Liver (tissue), 3 donors: ENCODE measurements around the gene FSD1L.

Experiments
- EGR1 ChIP-seq, 2 donors: IDR thresholded peaks; 2 replicates each; pipeline ENCODE4 v1.6.1; 2016 to 2018; ENCODE audit warnings: antibody characterized with exemption in 2 of 2, low read depth in 2 of 2
- FOXA1 ChIP-seq: IDR thresholded peaks from 2 replicates; pipeline ENCODE4 v1.6.1; 2016; ENCODE audit warnings: antibody characterized with exemption
- GABPA ChIP-seq, 2 donors: IDR thresholded peaks in 1 of 2; conservative IDR thresholded peaks in 1 of 2; 2 replicates each; pipeline ENCODE4 v1.6.1; 2016; ENCODE audit warnings: antibody characterized with exemption in 2 of 2, mild to moderate bottlenecking in 1 of 2, moderate library complexity in 1 of 2
- HNF4A ChIP-seq, 2 donors: conservative IDR thresholded peaks; 2 replicates each; pipeline ENCODE4 v1.6.1; 2016; ENCODE audit warnings: antibody characterized with exemption in 2 of 2, mild to moderate bottlenecking in 2 of 2
- JUND ChIP-seq, 2 donors: IDR thresholded peaks; 2 replicates each; pipeline ENCODE4 v1.6.1; 2016; ENCODE audit warnings: antibody characterized with exemption in 2 of 2
- RAD21 ChIP-seq, 2 donors: IDR thresholded peaks; 2 replicates each; pipeline ENCODE4 v1.6.1; 2016; ENCODE audit warnings: antibody characterized with exemption in 2 of 2, mild to moderate bottlenecking in 2 of 2
- RXRA ChIP-seq, 2 donors: IDR thresholded peaks; 2 replicates each; pipeline ENCODE4 v1.6.1; 2017 to 2018; ENCODE audit warnings: antibody characterized with exemption in 2 of 2, mild to moderate bottlenecking in 1 of 2
- SP1 ChIP-seq: IDR thresholded peaks from 2 replicates; pipeline ENCODE4 v1.6.1; 2018; ENCODE audit warnings: antibody characterized with exemption, mild to moderate bottlenecking
- TAF1 ChIP-seq: conservative IDR thresholded peaks from 2 replicates; pipeline ENCODE4 v1.6.1; 2016; ENCODE audit warnings: antibody characterized with exemption, mild to moderate bottlenecking
- YY1 ChIP-seq: IDR thresholded peaks from 2 replicates; pipeline ENCODE4 v1.6.1; 2016; ENCODE audit warnings: antibody characterized with exemption, mild to moderate bottlenecking
- TF ChIP-seq, protein P1 (sequence below): fragments of 150-350 bp; IDR thresholded peaks from 2 replicates; pipeline ENCODE4 v1.5.1; 2017; ENCODE audit warnings: improper control_type of control experiment, low read depth, low read length; ENCODE audit not compliant: missing input control
- TF ChIP-seq, protein P2 (sequence below): IDR thresholded peaks from 2 replicates; pipeline ENCODE4 v1.6.1; 2016; ENCODE audit warnings: antibody characterized with exemption
- TF ChIP-seq, protein P3 (sequence below): IDR thresholded peaks from 2 replicates; pipeline ENCODE4 v1.6.1; 2016; ENCODE audit warnings: antibody characterized with exemption, mild to moderate bottlenecking
- TF ChIP-seq, protein P4 (sequence below): IDR thresholded peaks from 2 replicates; pipeline ENCODE4 v1.6.1; 2016; ENCODE audit warnings: antibody characterized with exemption
- donor health status: healthy.
- donor health status: healthy.

DNA sequence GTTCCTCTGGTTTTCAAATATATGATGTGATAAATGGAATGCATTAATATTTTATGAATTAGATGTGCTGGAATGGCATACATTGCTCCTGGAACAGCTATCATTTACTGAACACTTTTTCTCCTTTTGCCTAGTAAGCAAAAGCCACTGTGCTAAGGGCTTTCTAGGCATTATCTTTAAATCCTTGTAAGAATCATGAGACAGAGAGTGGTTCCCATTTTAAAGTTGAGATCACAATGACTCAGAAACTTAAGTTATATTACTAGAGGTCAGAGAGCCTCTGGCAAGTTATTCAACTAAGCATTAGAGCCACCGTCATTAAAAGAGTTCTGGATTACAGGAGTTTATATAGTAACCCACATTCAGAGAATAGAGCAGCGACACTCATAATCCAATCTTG, 26.7 kb upstream of the FSD1L start:
- TF ChIP-seq, protein P1, sequence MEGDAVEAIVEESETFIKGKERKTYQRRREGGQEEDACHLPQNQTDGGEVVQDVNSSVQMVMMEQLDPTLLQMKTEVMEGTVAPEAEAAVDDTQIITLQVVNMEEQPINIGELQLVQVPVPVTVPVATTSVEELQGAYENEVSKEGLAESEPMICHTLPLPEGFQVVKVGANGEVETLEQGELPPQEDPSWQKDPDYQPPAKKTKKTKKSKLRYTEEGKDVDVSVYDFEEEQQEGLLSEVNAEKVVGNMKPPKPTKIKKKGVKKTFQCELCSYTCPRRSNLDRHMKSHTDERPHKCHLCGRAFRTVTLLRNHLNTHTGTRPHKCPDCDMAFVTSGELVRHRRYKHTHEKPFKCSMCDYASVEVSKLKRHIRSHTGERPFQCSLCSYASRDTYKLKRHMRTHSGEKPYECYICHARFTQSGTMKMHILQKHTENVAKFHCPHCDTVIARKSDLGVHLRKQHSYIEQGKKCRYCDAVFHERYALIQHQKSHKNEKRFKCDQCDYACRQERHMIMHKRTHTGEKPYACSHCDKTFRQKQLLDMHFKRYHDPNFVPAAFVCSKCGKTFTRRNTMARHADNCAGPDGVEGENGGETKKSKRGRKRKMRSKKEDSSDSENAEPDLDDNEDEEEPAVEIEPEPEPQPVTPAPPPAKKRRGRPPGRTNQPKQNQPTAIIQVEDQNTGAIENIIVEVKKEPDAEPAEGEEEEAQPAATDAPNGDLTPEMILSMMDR = no peak
- TF ChIP-seq, protein P2, sequence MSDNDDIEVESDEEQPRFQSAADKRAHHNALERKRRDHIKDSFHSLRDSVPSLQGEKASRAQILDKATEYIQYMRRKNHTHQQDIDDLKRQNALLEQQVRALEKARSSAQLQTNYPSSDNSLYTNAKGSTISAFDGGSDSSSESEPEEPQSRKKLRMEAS = no peak
- TF ChIP-seq TAF1 = no peak
- no peak for TF ChIP-seq JUND (IDR thresholded peaks at IDR 0.05)
- TF ChIP-seq, protein P3, sequence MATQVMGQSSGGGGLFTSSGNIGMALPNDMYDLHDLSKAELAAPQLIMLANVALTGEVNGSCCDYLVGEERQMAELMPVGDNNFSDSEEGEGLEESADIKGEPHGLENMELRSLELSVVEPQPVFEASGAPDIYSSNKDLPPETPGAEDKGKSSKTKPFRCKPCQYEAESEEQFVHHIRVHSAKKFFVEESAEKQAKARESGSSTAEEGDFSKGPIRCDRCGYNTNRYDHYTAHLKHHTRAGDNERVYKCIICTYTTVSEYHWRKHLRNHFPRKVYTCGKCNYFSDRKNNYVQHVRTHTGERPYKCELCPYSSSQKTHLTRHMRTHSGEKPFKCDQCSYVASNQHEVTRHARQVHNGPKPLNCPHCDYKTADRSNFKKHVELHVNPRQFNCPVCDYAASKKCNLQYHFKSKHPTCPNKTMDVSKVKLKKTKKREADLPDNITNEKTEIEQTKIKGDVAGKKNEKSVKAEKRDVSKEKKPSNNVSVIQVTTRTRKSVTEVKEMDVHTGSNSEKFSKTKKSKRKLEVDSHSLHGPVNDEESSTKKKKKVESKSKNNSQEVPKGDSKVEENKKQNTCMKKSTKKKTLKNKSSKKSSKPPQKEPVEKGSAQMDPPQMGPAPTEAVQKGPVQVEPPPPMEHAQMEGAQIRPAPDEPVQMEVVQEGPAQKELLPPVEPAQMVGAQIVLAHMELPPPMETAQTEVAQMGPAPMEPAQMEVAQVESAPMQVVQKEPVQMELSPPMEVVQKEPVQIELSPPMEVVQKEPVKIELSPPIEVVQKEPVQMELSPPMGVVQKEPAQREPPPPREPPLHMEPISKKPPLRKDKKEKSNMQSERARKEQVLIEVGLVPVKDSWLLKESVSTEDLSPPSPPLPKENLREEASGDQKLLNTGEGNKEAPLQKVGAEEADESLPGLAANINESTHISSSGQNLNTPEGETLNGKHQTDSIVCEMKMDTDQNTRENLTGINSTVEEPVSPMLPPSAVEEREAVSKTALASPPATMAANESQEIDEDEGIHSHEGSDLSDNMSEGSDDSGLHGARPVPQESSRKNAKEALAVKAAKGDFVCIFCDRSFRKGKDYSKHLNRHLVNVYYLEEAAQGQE = no peak
- TF ChIP-seq EGR1 (IDR thresholded peaks at IDR 0.05; ENCODE audit: low read depth in 2 of 2) = no peak
- no peak for TF ChIP-seq RAD21 (IDR thresholded peaks at IDR 0.05)
- TF ChIP-seq GABPA (IDR thresholded peaks at IDR 0.05 in 1 of 2, conservative IDR thresholded peaks at IDR 0.05 in 1 of 2) = no peak
- no peak for TF ChIP-seq FOXA1
- no peak for TF ChIP-seq SP1
- TF ChIP-seq, protein P4, sequence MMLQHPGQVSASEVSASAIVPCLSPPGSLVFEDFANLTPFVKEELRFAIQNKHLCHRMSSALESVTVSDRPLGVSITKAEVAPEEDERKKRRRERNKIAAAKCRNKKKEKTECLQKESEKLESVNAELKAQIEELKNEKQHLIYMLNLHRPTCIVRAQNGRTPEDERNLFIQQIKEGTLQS = no peak
- no peak for TF ChIP-seq RXRA (IDR thresholded peaks at IDR 0.05)
- TF ChIP-seq YY1 = no peak
- TF ChIP-seq HNF4A (conservative IDR thresholded peaks at IDR 0.05) = no peak
